Naive thymus-derived CD4-positive, alpha-beta T cell (primary cell): ENCODE data around the gene RPUSD3. TPM values are rescaled to one million over a fixed set of nuclear protein-coding genes. Genes with fewer than 3 reads are reported as not detected.
"Not testable (repeated sequence)": the region's sequence is repeated elsewhere in the genome, so short reads cannot be mapped to it uniquely, and the experiment has no call there.

Source experiments
- ATAC-seq: fragments of 150-1000 bp; cut with Tn5 transposase; 2 replicates; pipeline ENCODE4 v1.10.0; 2021; ENCODE audit warnings: mild to moderate bottlenecking, moderate library complexity
- CTCF ChIA-PET: fragments of 350-600 bp; sonication (Branson Sonifier 250); formaldehyde crosslinking; loops from one replicate; lab custom pipeline; 2021; ENCODE audit warnings: antibody characterized with exemption; lab: Charles Lee
- POLR2A ChIA-PET: fragments of 350-600 bp; sonication (Branson Sonifier 250); formaldehyde crosslinking; loops from one replicate; lab custom pipeline; 2021; ENCODE audit warnings: antibody characterized with exemption, inconsistent platforms; lab: Charles Lee
- DNase-seq, 9 donors: peaks; one replicate each; pipeline versions ENCODE4 v3.0.0 to v3.0.0-alpha.2; 2020 to 2022; ENCODE audit warnings: mixed read lengths in 1 of 9
- H3K27ac ChIP-seq: one replicate; pipeline ENCODE4 v1.7.0; 2013; ENCODE audit warnings: mild to moderate bottlenecking, low read depth, low read length, moderate library complexity
- H3K27me3 ChIP-seq, 2 donors: one replicate each; pipeline ENCODE4 v1.7.0; 2013; ENCODE audit warnings: low read length in 2 of 2, mild to moderate bottlenecking in 2 of 2, moderate library complexity in 2 of 2; ENCODE audit not compliant: control insufficient read depth in 2 of 2, insufficient read depth in 2 of 2
- H3K36me3 ChIP-seq, 3 experiments: 1 replicate in 2 of 3; 2 replicates in 1 of 3; pipeline ENCODE4 v1.7.0; 2013; ENCODE audit warnings: low read length in 3 of 3, mild to moderate bottlenecking in 3 of 3, moderate library complexity in 1 of 3; ENCODE audit not compliant: insufficient read depth in 3 of 3, control insufficient read depth in 2 of 3
- H3K4me1 ChIP-seq, 2 donors: one replicate each; pipeline ENCODE4 v1.7.0; 2013; ENCODE audit warnings: low read length in 2 of 2, mild to moderate bottlenecking in 2 of 2, moderate library complexity in 1 of 2; ENCODE audit not compliant: control insufficient read depth in 2 of 2, insufficient read depth in 2 of 2
- H3K4me3 ChIP-seq: 2 replicates; pipeline ENCODE4 v1.7.0; 2013; ENCODE audit warnings: mild to moderate bottlenecking, low read length
- H3K9me3 ChIP-seq, 3 experiments: 1 replicate in 2 of 3; 2 replicates in 1 of 3; pipeline ENCODE4 v1.7.0; 2013; ENCODE audit warnings: low read length in 3 of 3; ENCODE audit not compliant: control insufficient read depth in 2 of 3
- H3K27ac Mint-ChIP-seq, 9 donors: one replicate each; pipeline ENCODE4 v1.8.0; 2020 to 2022; ENCODE audit warnings: mixed read lengths in 9 of 9, mild to moderate bottlenecking in 8 of 9, moderate library complexity in 5 of 9, inconsistent platforms in 2 of 9
- H3K27me3 Mint-ChIP-seq, 5 donors: one replicate each; pipeline ENCODE4 v1.8.0; 2021 to 2022; ENCODE audit warnings: mixed read lengths in 5 of 5, mild to moderate bottlenecking in 1 of 5
- H3K36me3 Mint-ChIP-seq, 5 donors: one replicate each; pipeline ENCODE4 v1.8.0; 2020 to 2022; ENCODE audit warnings: mixed read lengths in 5 of 5, mild to moderate bottlenecking in 3 of 5, inconsistent platforms in 1 of 5
- H3K4me1 Mint-ChIP-seq, 7 donors: one replicate each; pipeline ENCODE4 v1.8.0; 2020 to 2022; ENCODE audit warnings: mixed read lengths in 7 of 7, mild to moderate bottlenecking in 3 of 7, inconsistent platforms in 1 of 7
- H3K4me3 Mint-ChIP-seq, 10 donors: one replicate each; pipeline ENCODE4 v1.8.0; 2020 to 2022; ENCODE audit warnings: mild to moderate bottlenecking in 10 of 10, mixed read lengths in 10 of 10, moderate library complexity in 6 of 10, inconsistent platforms in 2 of 10
- H3K9me3 Mint-ChIP-seq, 11 donors: one replicate each; pipeline ENCODE4 v1.8.0; 2020 to 2022; ENCODE audit warnings: mixed read lengths in 11 of 11, mild to moderate bottlenecking in 4 of 11, inconsistent platforms in 1 of 11, moderate library complexity in 1 of 11
- intact Hi-C, 2 donors: fragments of 100-400 bp; cut with micrococcal nuclease; formaldehyde crosslinking; loops; one replicate each; pipeline ENCODE4 v1.15.1; 2023
- polyA plus RNA-seq, 2 donors: library from polyadenylated mRNA; unstranded; fragments of 300-500 nt; fragmentation: Illumina TruSeq; gene quantifications; one replicate each; pipeline ENCODE4 v1.2.3, GENCODE V29; 2021
- total RNA-seq, 6 experiments: library from RNA in 5 of 6; stranded (reverse) in 5 of 6; gene quantifications; 1 replicate in 5 of 6; 2 replicates in 1 of 6; pipeline ENCODE4 v1.2.3 and lab custom pipeline; 2021 to 2026

Gene RPUSD3
- total and polyA plus RNA-seq, 7 experiments from 2014 or later: 17.7 to 72.6 (median 61.1) TPM

DNA sequence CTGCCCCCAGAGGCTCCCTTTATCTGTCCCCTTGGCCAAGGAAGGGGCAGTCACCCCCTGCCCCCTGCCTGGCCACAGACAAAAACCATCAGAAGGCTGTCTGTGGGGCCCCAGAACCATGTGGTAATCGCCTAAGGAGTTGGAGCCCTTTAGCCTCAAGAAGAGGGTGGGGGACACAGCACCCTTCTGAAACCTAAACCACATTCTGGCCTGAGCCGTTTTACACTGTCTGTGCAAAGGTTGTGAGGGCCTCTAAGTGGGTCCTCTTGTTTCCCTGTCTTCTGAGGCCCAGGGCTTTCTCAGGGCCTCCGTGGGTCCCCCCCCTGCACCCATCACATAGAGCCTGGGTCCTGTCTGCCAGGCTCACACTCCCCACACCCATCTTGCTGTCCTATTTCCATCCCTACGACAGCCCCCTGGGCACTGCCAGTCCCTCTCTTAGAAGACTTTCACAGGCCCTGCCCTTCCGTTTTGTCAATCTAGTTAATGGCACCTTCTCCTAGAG is 17.9 kb upstream of the RPUSD3 start:
- no peaks in the 10 kb centered on the region for H3K36me3 Mint-ChIP-seq
- Histone ChIP-seq H3K9me3 (no peaks in the 10 kb centered on the region), H3K36me3 (no peaks in the 10 kb centered on the region), H3K27ac (no peak overlapping the region), H3K4me3 (no peak overlapping the region), H3K4me1 (peaks cover 0 to 3% of the 10 kb centered on the region in 2 donors), H3K27me3 (no peaks in the 10 kb centered on the region)
- peak overlapping the region in 1 of 9 donors; percentile 28 for H3K27ac Mint-ChIP-seq
- intact Hi-C loops: no loop called here
- peaks cover 0 to 19% (median 0%) of the 10 kb centered on the region in 7 donors for H3K4me1 Mint-ChIP-seq
- H3K9me3 Mint-ChIP-seq: no peaks in the 10 kb centered on the region
- ATAC-seq: peak; percentile 24
- H3K4me3 Mint-ChIP-seq: peak overlapping the region in 3 of 10 donors; percentile 10 to 67 (median 48)
- ChIA-PET CTCF (no interaction called here), POLR2A (no interaction called here)
- peaks cover 4 to 16% (median 7%) of the 10 kb centered on the region in 5 donors for H3K27me3 Mint-ChIP-seq
- DNase-seq: no peak

DNA sequence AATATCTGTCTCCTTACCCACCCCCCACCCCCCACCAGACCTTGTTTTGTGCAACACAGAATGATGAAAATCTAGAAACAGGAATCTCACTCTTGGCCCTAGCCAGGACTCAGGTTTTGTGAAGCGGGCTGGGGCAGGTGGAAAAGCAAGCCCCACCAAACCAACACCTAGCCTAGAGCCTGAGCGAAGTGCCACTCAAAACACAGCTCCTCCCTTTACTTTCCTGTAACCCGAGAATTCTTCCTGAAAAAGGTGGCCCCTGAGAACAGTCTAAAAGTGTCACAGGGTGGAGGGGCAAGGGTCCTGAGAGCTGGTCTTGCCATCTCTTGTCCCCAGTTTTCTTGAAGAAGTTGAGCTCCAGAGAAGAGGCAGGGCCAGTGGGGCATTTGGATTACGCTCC is 17.4 kb upstream of the RPUSD3 start:
- H3K36me3 ChIP-seq: no peaks in the 10 kb centered on the region
- intact Hi-C loops: no loop called here
- POLR2A ChIA-PET: no interaction called here
- H3K4me3 ChIP-seq: no peak overlapping the region
- Mint-ChIP-seq H3K4me3 (no peak overlapping the region), H3K36me3 (no peaks in the 10 kb centered on the region), H3K27ac (no peak overlapping the region), H3K9me3 (no peaks in the 10 kb centered on the region), H3K27me3 (peaks cover 4 to 16% (median 7%) of the 10 kb centered on the region in 5 donors), H3K4me1 (peaks cover 0 to 19% (median 0%) of the 10 kb centered on the region in 7 donors)
- H3K4me1 ChIP-seq: peaks cover 0 to 3% of the 10 kb centered on the region in 2 donors
- no peak overlapping the region for H3K27ac ChIP-seq
- no peaks in the 10 kb centered on the region for H3K9me3 ChIP-seq
- no peaks in the 10 kb centered on the region for H3K27me3 ChIP-seq
- no peak for ATAC-seq
- CTCF ChIA-PET: no interaction called here
- DNase-seq: no peak

DNA sequence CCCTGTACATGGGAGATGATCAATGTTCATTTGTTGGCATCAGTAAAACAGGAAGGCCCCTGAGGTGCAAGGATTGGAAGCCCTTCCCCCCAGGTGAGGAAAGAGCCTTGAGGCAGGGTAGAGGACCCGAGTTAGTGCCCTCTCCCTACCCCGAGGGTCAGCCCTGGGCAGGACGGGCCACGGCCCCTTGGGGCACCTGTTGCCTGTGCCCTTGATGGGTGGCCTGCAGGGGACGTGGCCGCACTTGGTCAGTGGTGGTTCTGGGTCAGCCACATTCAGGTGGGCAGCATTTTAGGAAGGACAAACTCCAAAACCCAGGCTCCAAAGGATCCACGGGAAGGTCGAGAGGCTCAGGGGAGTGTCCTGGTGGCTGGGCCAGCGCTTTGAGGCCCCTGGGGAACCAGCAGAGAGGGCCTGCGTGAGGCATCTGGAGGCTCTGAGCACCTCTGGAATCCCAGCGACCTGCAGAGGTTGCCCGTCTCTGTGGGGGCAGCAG is 15.8 kb upstream of the RPUSD3 start:
- Histone ChIP-seq H3K9me3 (no peaks in the 10 kb centered on the region), H3K4me3 (no peak overlapping the region), H3K27ac (no peak overlapping the region), H3K4me1 (peaks cover 0 to 3% of the 10 kb centered on the region in 2 donors), H3K36me3 (no peaks in the 10 kb centered on the region), H3K27me3 (no peaks in the 10 kb centered on the region)
- Mint-ChIP-seq H3K4me3 (no peak overlapping the region), H3K36me3 (no peaks in the 10 kb centered on the region), H3K27ac (no peak overlapping the region), H3K4me1 (peaks cover 0 to 22% (median 0%) of the 10 kb centered on the region in 7 donors), H3K27me3 (peaks cover 4 to 18% (median 7%) of the 10 kb centered on the region in 5 donors), H3K9me3 (no peaks in the 10 kb centered on the region)
- ChIA-PET CTCF (no interaction called here), POLR2A (no interaction called here)
- no peak for ATAC-seq
- no peak for DNase-seq
- intact Hi-C loops: no loop called here

DNA sequence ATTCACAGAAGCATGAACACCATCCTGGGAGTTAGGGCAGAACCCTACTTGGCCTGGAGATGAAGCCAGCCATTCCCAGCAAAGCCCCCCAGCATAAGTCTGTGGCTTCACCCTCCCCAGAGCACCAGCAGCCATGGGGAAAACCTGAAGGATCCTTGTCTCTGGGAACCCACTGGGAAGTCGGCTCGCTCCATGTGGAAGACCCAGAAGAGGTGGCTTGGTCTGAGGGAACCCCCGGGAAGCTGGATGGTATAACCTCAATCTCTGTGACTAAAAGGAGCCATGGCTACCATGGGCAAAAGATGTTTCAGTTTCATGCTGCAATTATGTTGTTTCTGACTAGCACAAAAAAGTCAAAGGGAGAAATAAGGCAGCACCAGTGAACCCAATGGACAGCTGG is 11.8 kb upstream of the RPUSD3 start:
- Mint-ChIP-seq H3K27me3 (peaks cover 0 to 30% (median 0%) of the 10 kb centered on the region in 5 donors), H3K27ac (no peak overlapping the region), H3K36me3 (no peaks in the 10 kb centered on the region), H3K4me1 (peaks cover 0 to 11% (median 0%) of the 10 kb centered on the region in 7 donors), H3K9me3 (no peaks in the 10 kb centered on the region), H3K4me3 (no peak overlapping the region)
- Histone ChIP-seq H3K36me3 (no peaks in the 10 kb centered on the region), H3K27ac (no peak overlapping the region), H3K4me3 (no peak overlapping the region), H3K9me3 (no peaks in the 10 kb centered on the region), H3K4me1 (no peaks in the 10 kb centered on the region), H3K27me3 (no peaks in the 10 kb centered on the region)
- ATAC-seq: no peak
- CTCF ChIA-PET: no interaction called here
- intact Hi-C loops: no loop called here
- POLR2A ChIA-PET: no interaction called here
- DNase-seq: no peak

DNA sequence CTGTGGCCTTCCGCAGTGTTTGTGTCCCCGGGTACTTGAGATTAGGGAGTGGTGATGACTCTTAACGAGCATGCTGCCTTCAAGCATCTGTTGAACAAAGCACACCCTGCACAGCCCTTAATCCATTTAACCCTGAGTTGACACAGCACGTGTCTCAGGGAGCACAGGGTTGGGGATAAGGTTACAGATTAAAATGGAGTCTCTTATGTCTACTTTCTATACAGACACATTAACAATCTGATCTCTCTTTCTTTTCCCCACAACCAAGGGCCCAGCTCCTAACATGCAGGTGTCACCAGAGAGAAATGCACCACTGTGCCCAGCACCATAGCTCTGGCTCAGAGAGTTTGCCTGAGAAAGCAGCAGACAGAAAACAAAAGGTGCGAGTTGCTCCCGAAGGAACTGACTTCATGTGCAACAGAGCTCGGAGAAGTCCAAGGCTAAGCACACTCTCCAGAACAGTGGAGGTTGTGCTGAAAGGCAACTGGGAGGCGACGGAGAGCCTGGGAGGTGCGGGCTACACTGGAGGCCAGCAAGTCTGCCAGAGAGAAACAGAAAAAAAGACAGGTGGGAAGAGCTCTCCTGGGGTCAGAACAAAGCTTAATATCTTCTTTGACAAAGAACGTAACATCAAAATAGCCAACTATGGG is 10.6 kb upstream of the RPUSD3 start:
- H3K27ac ChIP-seq, H3K36me3 ChIP-seq, ATAC-seq, CTCF ChIA-PET, POLR2A ChIA-PET, H3K27ac Mint-ChIP-seq, H3K4me1 ChIP-seq, H3K4me3 Mint-ChIP-seq, H3K36me3 Mint-ChIP-seq, H3K9me3 Mint-ChIP-seq, H3K4me3 ChIP-seq, H3K27me3 ChIP-seq, intact Hi-C loops, DNase-seq, H3K9me3 ChIP-seq: not testable (repeated sequence)
- H3K27me3 Mint-ChIP-seq: peaks cover 0 to 30% (median 0%) of the 10 kb centered on the region in 5 donors
- peaks cover 0 to 11% (median 0%) of the 10 kb centered on the region in 7 donors for H3K4me1 Mint-ChIP-seq

DNA sequence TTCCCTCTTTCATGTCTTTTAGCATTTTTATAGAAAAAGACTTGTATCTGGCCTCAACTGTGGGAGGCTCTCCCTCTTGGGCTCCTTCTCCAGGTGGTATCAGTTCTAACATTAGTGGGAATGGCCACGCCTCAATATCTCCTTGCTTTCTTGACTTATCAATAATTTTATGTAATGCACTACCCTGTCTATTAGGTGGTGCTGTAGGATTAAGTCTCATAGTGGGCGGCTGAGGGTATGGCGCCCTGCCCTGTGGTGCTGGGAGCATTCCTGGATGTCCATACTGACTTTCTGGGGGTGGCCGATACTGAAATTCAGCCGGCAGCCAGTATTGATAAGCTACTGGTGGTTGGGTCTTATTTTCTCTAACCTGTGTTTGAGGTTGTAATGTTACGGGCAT is 8.7 kb upstream of the RPUSD3 start:
- Histone ChIP-seq H3K4me1 (no peaks in the 10 kb centered on the region), H3K27ac (no peak overlapping the region), H3K36me3 (no peaks in the 10 kb centered on the region), H3K27me3 (no peaks in the 10 kb centered on the region), H3K9me3 (no peaks in the 10 kb centered on the region), H3K4me3 (no peak overlapping the region)
- Mint-ChIP-seq H3K9me3 (no peaks in the 10 kb centered on the region), H3K27me3 (peaks cover 0 to 30% (median 0%) of the 10 kb centered on the region in 5 donors), H3K4me1 (peaks cover 0 to 8% (median 4%) of the 10 kb centered on the region in 7 donors), H3K27ac (no peak overlapping the region), H3K4me3 (no peak overlapping the region), H3K36me3 (no peaks in the 10 kb centered on the region)
- intact Hi-C loops: no loop called here
- ChIA-PET CTCF (interaction anchor here (0.6 kb wide), 1 partner anchor 275 kb away, joined by 3 read pairs; no protein-coding TSS in a partner anchor), POLR2A (no interaction called here)
- DNase-seq (no peak), ATAC-seq (no peak)

DNA sequence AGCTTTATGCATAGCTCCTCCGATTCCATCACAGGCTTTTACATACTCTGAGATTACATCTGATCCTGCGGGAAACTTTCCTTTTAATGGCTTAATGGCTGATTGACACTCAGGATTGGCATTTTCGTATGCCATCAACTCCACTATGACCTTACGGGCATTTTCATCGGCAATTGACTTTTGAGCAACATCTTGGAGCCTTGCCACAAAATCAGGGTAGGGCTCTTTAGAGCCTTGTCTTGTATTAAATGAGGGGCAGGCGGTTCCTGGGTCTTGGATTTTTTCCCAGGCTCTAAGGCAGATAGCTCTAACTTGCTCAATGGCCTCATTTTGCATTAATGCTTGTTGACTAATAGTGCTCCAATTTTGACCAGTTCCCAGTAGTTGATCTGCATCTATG is 8.1 kb upstream of the RPUSD3 start:
- H3K4me3 ChIP-seq, H3K27ac ChIP-seq, H3K36me3 Mint-ChIP-seq, H3K27ac Mint-ChIP-seq, DNase-seq, intact Hi-C loops, H3K36me3 ChIP-seq, H3K27me3 ChIP-seq, POLR2A ChIA-PET, H3K4me1 ChIP-seq, H3K4me1 Mint-ChIP-seq, H3K4me3 Mint-ChIP-seq, ATAC-seq, H3K9me3 ChIP-seq, H3K9me3 Mint-ChIP-seq: not testable (repeated sequence)
- CTCF ChIA-PET: interaction anchor here (0.6 kb wide), 2 partner anchors 21 to 276 kb away, joined by 3 read pairs; no protein-coding TSS in a partner anchor
- peaks cover 0 to 30% (median 0%) of the 10 kb centered on the region in 5 donors for H3K27me3 Mint-ChIP-seq
